ENCODE results near the gene KANSL1. TPM values are rescaled to one million over a fixed set of nuclear protein-coding genes. Genes with fewer than 3 reads are reported as not detected.
A peak's percentile ranks its signal among the peaks of the same experiment; 100 is the strongest.

KANSL1 gene
- total RNA-seq, 1 donor from 2014 or later, result 136 TPM

DNA sequence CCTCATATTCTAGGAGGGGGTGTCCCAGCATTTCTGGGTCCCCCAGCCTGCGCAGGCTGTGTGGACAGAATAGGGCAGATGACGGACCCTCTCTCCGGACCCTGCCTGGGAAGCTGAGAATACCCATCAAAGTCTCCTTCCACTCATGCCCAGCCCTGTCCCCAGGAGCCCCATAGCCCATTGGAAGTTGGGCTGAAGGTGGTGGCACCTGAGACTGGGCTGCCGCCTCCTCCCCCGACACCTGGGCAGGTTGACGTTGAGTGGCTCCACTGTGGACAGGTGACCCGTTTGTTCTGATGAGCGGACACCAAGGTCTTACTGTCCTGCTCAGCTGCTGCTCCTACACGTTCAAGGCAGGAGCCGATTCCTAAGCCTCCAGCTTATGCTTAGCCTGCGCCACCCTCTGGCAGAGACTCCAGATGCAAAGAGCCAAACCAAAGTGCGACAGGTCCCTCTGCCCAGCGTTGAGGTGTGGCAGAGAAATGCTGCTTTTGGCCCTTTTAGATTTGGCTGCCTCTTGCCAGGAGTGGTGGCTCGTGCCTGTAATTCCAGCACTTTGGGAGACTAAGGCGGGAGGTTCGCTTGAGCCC, 182.5 kb downstream of the KANSL1 start:
- DNase-seq (ENCODE audit: low spot score), result no peak
- Histone ChIP-seq H3K27ac (no peak overlapping the region), H3K27me3 (no peaks in the 10 kb centered on the region), H3F3A (ENCODE audit: low read depth) (peaks cover 5% of the 10 kb centered on the region), H3K4me2 (no peak overlapping the region), H4K20me1 (ENCODE audit: low read depth) (no peaks in the 10 kb centered on the region), H3K79me2 (ENCODE audit: low read depth) (no peaks in the 10 kb centered on the region), H3K4me3 (no peak overlapping the region), H3K9ac (no peak overlapping the region), H2AFZ (replicated peaks) (no peak overlapping the region), H3K9me3 (ENCODE audit: low read depth) (no peaks in the 10 kb centered on the region), H3K36me3 (no peaks in the 10 kb centered on the region), H3K4me1 (peaks cover 15% of the 10 kb centered on the region)
- no peak overlapping the region for H3K4me3 Mint-ChIP-seq
- no peaks in the 10 kb centered on the region for H3K9me3 Mint-ChIP-seq
- no peaks in the 10 kb centered on the region for H3K36me3 Mint-ChIP-seq
- peaks cover 3% of the 10 kb centered on the region for H3K27me3 Mint-ChIP-seq (ENCODE audit: insufficient read depth, low read depth)
- H3K27ac Mint-ChIP-seq, result no peak overlapping the region
- H3K4me1 Mint-ChIP-seq, result peaks cover 19% of the 10 kb centered on the region
- TF ChIP-seq EZH2 (IDR thresholded peaks at IDR 0.05) (no peak), CTCF (IDR thresholded peaks at IDR 0.05) (peak; percentile 26), EZH2phosphoT487 (IDR thresholded peaks at IDR 0.05) (no peak)

- H3K4me1 Mint-ChIP-seq, result peaks cover 19% of the 10 kb centered on the region
- Histone ChIP-seq H4K20me1 (ENCODE audit: low read depth) (no peaks in the 10 kb centered on the region), H3K9me3 (ENCODE audit: low read depth) (no peaks in the 10 kb centered on the region), H3K4me2 (no peak overlapping the region), H3K4me3 (no peak overlapping the region), H3K27ac (no peak overlapping the region), H3K4me1 (peaks cover 15% of the 10 kb centered on the region), H3K27me3 (no peaks in the 10 kb centered on the region), H3K79me2 (ENCODE audit: low read depth) (no peaks in the 10 kb centered on the region), H3F3A (ENCODE audit: low read depth) (peaks cover 5% of the 10 kb centered on the region), H3K9ac (no peak overlapping the region), H2AFZ (replicated peaks) (no peak overlapping the region), H3K36me3 (no peaks in the 10 kb centered on the region)
- H3K27ac Mint-ChIP-seq, result no peak overlapping the region
- H3K4me3 Mint-ChIP-seq, result no peak overlapping the region
- TF ChIP-seq EZH2phosphoT487 (IDR thresholded peaks at IDR 0.05), result no peak
- no peak for TF ChIP-seq CTCF (IDR thresholded peaks at IDR 0.05)
- no peak for TF ChIP-seq EZH2 (IDR thresholded peaks at IDR 0.05)
- DNase-seq (ENCODE audit: low spot score), result no peak
- peaks cover 3% of the 10 kb centered on the region for H3K27me3 Mint-ChIP-seq (ENCODE audit: insufficient read depth, low read depth)
- H3K36me3 Mint-ChIP-seq, result no peaks in the 10 kb centered on the region
- no peaks in the 10 kb centered on the region for H3K9me3 Mint-ChIP-seq
Observed at GRCh38 chr17:46009681-46010596, 183.3 kb downstream of the KANSL1 start.

DNA sequence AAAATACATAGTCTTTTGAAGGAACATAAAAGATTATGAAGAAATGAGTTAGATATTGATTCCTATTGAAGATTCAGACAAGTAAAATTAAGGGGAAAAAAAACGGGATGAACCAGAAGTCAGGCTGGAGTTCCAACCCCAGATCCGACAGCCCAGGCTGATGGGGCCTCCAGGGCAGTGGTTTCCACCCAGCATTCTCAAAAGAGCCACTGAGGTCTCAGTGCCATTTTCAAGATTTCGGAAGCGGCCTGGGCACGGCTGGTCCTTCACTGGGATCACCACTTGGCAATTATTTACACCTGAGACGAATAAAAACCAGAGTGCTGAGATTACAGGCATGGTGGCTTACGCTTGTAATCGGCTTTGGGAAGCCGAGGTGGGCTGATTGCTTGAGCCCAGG, 184.6 kb downstream of the KANSL1 start:
- Mint-ChIP-seq H3K9me3 (no peaks in the 10 kb centered on the region), H3K4me3 (no peak overlapping the region), H3K27ac (no peak overlapping the region), H3K27me3 (ENCODE audit: insufficient read depth, low read depth) (peaks cover 3% of the 10 kb centered on the region), H3K36me3 (no peaks in the 10 kb centered on the region), H3K4me1 (peaks cover 11% of the 10 kb centered on the region)
- Histone ChIP-seq H3K27ac (no peak overlapping the region), H3K36me3 (no peaks in the 10 kb centered on the region), H3F3A (ENCODE audit: low read depth) (peaks cover 2% of the 10 kb centered on the region), H3K9ac (no peak overlapping the region), H4K20me1 (ENCODE audit: low read depth) (no peaks in the 10 kb centered on the region), H3K4me3 (no peak overlapping the region), H3K9me3 (ENCODE audit: low read depth) (no peaks in the 10 kb centered on the region), H3K27me3 (no peaks in the 10 kb centered on the region), H3K4me2 (no peak overlapping the region), H3K79me2 (ENCODE audit: low read depth) (no peaks in the 10 kb centered on the region), H2AFZ (replicated peaks) (no peak overlapping the region), H3K4me1 (peaks cover 7% of the 10 kb centered on the region)
- DNase-seq (ENCODE audit: low spot score), result no peak
- no peak for TF ChIP-seq EZH2 (IDR thresholded peaks at IDR 0.05)
- TF ChIP-seq EZH2phosphoT487 (IDR thresholded peaks at IDR 0.05), result no peak
- no peak for TF ChIP-seq CTCF (IDR thresholded peaks at IDR 0.05)
